Measurements from ENCODE around the gene CCNL2.
"Not testable (repeated sequence)": the region's sequence is repeated elsewhere in the genome, so short reads cannot be mapped to it uniquely, and the experiment has no call there.

CCNL2 gene

GRCh38 chr1:1371746-1372711, 27.1 kb downstream of the CCNL2 start:
- DNase-seq: peak; percentile 43

DNA sequence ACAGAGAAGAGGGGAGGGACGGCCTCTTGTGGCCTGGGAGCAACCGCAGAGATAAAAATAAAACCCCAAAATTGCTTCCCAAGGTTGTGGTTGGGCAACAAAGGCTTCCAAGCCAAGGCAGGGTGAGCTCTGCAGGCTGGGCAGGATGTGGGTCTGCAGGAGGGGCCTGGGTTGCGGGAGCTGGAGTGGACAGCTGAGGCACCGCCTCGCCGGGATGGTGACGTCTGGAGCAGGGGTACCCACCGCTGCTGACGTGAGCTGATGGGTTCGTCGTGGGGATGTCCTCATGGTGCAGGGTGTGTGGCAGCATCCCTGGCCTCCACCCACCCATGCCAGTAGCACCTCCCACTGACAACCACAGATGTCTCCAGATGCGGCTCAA, 27.8 kb downstream of the CCNL2 start:
- no peak for DNase-seq

- no peak for DNase-seq
Measured at GRCh38 chr1:1370771-1371300, 28.3 kb downstream of the CCNL2 start.

DNA sequence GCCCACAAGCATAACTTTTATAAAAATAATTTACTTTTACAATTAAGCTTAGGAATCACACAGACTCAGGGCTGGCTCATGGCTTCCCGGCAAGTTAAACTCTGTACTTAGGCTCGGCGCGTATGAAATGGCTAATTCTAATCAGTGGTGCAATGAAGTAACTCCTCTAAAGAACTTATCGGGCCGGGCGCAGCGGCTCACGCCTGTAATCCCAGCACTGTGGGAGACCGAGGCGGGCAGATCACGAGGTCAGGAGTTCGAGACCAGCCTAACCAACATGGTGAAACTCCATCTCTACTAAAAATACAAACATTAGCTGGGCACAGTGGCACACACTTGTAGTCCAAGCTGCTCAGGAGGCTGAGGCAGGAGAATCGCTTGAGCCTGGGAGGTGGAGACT, 29.0 kb downstream of the CCNL2 start:
- not testable (repeated sequence) for DNase-seq

DNA sequence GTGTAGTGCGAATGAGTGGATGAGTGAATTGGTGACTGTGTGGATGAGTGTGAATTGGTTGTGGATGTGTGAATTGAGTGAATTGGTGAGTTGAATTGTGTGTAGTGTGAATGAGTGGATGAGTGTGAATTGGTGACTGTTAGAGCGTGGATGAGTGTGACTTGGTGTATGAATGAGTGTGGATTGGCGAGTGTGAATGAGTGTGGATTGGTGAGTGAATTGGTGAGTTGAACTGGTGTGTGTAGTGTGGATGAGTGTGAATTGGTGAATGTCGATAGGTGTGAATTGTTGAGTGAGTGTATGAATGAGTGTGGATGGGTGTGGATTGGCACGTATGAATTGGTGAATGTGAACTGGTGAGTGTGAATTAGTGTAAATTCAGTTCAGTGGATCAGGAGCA, 31.8 kb downstream of the CCNL2 start:
- DNase-seq: no peak

DNA sequence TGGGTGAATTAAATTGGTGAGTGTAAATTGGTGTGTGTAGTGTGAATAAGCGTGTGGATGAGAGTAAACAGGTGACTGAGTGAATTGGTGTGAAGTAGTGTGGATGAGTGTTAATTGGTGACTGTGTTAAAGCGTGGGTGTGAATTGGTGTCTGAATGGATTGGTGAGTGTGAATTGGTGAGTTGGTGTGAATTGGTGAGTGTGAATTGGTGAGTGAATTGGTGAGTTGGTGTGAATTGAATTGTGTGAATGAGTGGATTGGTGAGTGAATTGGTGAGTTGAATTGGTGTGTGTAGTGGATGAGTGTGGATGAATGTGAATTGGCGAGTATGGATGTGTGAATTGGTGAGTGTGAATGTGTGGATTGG, 32.5 kb downstream of the CCNL2 start:
- DNase-seq: no peak

DNA sequence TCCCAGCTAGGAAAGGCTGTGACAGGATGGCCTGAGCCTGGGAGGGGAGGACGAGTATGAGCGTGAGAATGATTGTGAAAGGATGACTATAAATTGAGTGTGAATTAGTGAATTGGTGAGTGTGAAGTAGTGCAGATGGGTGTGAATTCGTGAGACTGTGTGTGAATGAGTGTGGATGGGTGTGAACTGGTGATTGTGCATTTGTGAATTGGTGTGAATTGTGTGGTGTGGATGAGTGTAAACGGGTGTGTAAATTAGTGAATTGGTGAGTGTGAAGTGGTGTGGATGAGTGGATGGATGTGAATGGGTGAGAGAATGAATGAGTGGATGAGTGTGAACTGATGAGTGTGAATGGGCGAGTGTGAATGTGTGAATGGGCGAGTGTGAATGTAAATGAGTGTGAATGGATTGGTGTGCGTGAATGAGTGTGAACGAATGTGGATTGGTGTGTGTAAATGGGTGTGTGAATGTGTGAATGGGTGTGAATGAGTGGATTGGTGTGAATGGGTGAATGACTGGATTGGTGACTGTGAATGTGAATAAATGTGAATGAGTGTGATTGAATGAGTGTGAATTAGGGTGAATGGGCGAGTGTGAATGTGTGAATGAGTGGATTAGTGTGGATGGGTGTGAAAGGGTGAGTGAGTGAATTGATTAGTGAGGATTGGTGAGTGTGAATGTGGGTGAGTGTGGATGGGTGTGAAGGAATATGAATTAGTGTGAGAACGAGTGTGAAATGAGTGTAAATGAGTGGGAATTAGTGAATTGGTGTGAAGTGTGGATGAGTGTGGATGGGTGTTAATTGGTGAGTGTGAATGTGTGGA, 33.0 kb downstream of the CCNL2 start:
- no peak for DNase-seq

DNA sequence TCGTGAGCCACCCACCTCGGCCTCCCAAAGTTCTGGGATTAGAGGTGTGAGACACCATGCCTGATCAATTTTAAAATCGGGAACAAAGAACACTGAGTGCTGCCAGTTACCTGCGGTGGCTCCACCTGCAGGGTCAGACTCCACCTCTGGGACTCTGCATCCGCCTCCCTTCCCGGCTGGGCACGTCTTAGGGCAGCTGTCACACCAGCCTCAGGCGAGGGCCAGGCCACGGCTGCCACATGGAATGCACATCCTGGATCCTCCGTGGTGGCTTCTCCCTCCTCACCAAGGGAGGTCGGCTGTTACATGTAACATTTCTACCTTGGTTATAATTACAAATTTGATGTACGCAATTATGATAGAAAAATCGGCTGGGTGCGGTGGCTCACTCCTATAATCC, 34.9 kb downstream of the CCNL2 start:
- DNase-seq: no peak

- no peak for DNase-seq
Measured at GRCh38 chr1:1361982-1362423, 37.1 kb downstream of the CCNL2 start.

DNA sequence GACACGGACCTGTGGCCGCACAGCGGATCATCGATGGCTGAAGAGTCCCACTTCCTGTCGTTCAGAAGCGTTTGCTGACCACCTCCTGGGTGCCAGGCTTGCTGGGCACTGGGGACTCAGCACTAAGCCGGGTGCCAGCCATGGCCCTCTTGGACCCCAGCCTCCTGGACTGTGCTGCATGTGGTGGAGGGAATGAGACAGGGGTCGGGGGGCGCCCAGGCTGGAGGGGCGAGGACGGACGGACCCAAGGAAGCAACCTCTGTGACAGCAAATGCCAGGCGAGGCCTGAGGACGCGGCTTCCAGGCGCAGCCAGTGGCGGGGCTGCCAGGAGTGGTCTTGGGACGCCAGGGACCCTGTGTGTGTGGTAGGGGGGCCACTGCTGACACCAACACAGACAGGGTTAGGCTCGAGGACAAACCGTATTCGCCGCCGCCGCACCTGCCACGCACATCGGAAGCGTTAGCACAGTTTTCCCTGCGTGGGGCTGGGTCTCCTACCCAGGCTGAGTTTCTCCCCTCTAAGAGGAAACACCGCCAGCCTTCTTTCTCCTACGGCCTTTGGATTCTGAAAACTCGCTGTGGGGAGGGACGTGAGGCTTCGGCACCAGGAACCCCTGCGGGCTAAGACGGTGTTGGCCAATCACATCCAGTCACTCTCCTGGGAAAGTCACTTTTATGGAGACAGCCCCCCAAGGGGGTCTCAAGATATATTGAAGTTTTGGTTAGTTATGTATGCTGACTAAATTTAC, 37.7 kb downstream of the CCNL2 start:
- no peak for DNase-seq

GRCh38 chr1:1360506-1361169, 38.5 kb downstream of the CCNL2 start:
- no peak for DNase-seq

DNA sequence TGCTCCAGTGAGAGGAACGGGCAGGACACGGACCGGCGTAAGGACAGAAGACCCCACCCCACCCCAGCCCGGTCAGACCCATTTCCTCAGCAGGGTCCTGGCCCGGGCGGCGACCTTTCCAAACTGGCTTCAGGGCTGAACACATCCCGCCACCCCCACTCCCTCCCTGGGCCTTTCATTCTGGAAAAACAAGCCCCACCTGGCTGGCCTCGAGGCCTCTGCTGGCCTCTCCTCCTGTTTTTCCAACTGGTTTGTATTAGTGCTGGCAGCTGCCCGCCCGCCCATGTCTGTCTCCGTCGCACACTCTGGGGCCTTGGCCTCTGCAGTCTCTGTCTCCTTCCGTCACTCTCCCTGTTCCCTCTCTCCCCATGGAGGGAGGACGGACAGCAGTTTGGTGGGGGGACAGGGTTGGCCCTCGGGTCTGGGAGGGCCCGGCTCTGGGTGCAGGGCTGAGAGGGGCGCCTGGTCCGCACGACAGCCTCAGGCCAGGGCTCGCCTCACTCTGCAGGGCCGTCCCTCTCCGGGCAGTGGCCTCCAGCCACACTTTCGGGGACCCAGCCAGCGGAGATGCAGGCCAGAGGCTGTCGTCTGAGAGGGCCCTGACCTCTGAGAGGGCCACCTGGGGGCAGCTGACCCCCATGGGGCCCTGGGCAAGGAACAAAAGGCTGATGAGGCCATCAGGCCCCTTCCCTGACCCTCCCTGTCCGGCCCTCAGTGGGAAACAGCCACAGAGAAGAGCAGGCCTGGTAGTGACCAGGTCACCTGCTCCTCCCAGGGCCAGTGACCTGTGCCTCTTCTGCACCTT, 39.3 kb downstream of the CCNL2 start:
- no peak for DNase-seq

- DNase-seq: no peak
Measured at GRCh38 chr1:1359308-1359663, 39.8 kb downstream of the CCNL2 start.

- no peak for DNase-seq
Measured at GRCh38 chr1:1358433-1359271, 40.5 kb downstream of the CCNL2 start, which contains the start of gene MXRA8. MXRA8 (minus strand) TSS chr1:1358555; CDS start chr1:1358504, 51 bp downstream.

- DNase-seq: no peak
Measured at GRCh38 chr1:1357871-1358432, 41.2 kb downstream of the CCNL2 start.

DNA sequence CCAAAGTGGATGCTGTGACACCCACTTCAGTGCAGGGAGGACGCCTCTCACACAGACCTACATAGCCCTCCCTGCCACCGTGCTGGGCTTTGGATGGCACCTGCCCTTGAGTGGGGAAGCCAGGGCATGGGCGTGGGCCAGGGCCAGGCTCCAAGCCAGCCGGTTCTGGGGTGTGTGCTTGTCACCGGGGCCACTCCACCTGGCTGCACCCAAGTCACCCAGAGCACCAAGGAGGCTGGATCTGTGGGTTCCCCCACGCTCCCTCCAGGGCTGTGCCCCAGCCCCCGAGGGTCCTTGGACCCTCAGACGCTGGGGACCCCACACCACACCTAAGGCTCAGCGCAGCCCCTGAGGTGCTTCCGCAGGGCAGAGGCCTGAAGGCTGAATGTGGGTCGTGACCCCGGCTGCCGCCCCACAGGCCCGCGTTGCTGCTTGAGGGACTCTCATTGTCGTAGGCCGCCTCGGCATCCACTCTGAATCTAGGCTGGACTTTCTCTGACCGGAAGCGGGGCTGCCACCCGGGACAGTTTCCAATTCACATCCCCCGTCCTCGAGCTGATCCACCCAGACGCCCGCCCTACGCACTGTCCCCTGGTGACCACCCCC, 42.2 kb downstream of the CCNL2 start:
- DNase-seq: no peak

- DNase-seq: no peak
Measured at GRCh38 chr1:1356166-1356795, 42.9 kb downstream of the CCNL2 start.

DNA sequence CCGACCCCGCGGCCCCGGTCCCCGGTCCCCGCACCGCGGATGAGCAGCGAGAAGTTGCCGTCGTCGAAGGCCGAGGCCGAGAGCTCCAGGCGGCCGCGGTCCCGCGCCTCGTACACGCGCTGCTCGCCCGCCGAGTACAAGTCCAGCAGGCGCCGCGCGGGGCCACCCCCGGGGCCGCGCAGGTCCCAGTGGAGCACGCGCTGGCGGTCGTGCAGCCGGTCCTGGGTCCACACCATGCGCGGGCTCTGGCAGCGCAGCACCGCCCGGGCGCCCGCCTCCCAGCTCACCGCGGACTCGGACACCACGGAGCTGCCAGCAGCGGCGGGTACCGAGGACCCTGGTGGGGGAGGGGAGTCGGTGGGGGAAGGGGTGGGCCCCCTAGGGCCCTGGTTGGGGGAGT, 43.7 kb downstream of the CCNL2 start:
- DNase-seq: peak; percentile 16
